RWPE1 (cell line): ENCODE results near the gene RPS16.
"Not testable (repeated sequence)": the region's sequence is repeated elsewhere in the genome, so short reads cannot be mapped to it uniquely, and the experiment has no call there.

ENCODE experiments used
- CTCF ChIA-PET: fragments of 350-600 bp; sonication (Branson Sonifier 250); formaldehyde crosslinking; extraction: SDS; loops from one replicate; lab custom pipeline; 2021; lab: Yijun Ruan, JAX
- POLR2A ChIA-PET: fragments of 400-600 bp; formaldehyde crosslinking; extraction: SDS; loops from one replicate; lab custom pipeline; 2020; ENCODE audit warnings: antibody characterized with exemption; ENCODE audit not compliant: low non-redundant PET; lab: Yijun Ruan, JAX
- DNase-seq: peaks from one replicate; pipeline ENCODE4 v3.0.0; 2012; ENCODE audit warnings: low spot score
- H3K27ac ChIP-seq: fragments of 450-650 bp; 2 replicates; pipeline ENCODE4 v1.5.1; 2017
- TF ChIP-seq, protein P1 (sequence below): fragments of 450-650 bp; conservative IDR thresholded peaks from 2 replicates; pipeline ENCODE4 v1.5.1; 2017; ENCODE audit warnings: low read depth, mild to moderate bottlenecking

The RPS16 gene

DNA sequence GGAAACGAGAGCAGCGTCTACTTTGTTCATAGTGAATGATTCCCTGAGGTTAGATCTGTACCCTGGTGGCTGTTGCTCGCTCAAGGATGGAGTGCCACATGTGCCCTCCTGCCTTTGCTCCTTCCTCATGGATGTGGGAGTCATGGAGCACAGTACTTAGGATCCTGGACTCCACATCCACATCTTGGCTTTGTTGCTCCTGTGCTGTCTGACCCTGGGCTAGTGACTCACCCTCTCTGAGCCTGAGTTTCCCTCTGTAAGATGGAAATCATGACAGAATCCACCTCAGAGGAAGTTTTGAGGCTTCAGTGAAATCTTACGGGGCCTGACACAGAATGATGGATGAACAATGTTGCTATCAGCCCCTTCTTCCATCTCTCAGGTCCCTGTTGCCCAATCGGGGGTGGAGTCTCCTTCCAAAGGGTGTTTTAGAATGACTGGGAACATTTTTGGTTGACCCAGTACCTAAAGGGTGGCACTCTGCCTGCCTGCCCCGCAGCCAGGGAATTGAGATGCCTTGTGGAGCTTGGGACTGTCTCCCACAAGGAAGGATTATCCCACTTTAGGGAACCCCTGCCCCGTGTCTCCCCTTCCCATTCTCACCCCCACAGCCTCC is 35.1 kb upstream of the RPS16 start:
- H3K27ac ChIP-seq = no peak overlapping the region
- CTCF ChIA-PET = no interaction called here
- DNase-seq = no peak
- TF ChIP-seq, protein P1, sequence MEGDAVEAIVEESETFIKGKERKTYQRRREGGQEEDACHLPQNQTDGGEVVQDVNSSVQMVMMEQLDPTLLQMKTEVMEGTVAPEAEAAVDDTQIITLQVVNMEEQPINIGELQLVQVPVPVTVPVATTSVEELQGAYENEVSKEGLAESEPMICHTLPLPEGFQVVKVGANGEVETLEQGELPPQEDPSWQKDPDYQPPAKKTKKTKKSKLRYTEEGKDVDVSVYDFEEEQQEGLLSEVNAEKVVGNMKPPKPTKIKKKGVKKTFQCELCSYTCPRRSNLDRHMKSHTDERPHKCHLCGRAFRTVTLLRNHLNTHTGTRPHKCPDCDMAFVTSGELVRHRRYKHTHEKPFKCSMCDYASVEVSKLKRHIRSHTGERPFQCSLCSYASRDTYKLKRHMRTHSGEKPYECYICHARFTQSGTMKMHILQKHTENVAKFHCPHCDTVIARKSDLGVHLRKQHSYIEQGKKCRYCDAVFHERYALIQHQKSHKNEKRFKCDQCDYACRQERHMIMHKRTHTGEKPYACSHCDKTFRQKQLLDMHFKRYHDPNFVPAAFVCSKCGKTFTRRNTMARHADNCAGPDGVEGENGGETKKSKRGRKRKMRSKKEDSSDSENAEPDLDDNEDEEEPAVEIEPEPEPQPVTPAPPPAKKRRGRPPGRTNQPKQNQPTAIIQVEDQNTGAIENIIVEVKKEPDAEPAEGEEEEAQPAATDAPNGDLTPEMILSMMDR = no peak
- POLR2A ChIA-PET = no interaction called here

DNA sequence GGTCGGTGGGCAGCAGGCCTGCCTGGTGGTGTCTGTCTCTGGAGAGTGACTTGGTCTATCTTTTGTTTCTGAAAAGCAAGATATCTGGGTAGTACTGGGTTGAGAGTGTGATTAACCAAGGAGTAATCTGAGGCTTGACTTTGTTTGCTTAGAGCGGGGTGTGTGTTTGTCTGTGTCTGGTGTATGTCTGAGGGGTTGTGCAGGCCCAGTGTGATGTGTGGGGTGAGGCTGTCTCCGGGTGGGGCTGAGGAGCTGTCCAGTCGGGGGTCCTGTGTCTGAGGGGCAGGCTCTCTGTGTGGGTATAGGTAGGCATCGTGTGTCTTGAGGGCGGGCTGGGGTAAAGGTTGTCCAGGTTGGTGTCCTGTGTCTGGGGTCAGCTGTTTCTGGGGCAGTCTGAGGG is 33.8 kb upstream of the RPS16 start:
- CTCF ChIA-PET = interaction anchor here (0.5 kb wide), 1 partner anchor 1561 kb away, joined by 6 read pairs; no protein-coding TSS in a partner anchor
- TF ChIP-seq, protein P1 = no peak
- H3K27ac ChIP-seq = no peak overlapping the region; the same call in 1 of the 2 replicates
- POLR2A ChIA-PET = no interaction called here
- DNase-seq = no peak

GRCh38 chr19:39469036-39469435 is 33.3 kb upstream of the RPS16 start:
- TF ChIP-seq, protein P1 = no peak
- ChIA-PET POLR2A (no interaction called here), CTCF (interaction anchor here (0.5 kb wide), 1 partner anchor 1560 kb away, joined by 6 read pairs; no protein-coding TSS in a partner anchor)
- H3K27ac ChIP-seq = no peak overlapping the region; the same call in 1 of the 2 replicates
- no peak for DNase-seq

- ChIA-PET POLR2A (no interaction called here), CTCF (interaction anchor here (1.5 kb wide), 1 partner anchor 35 kb away, joined by 10 read pairs; no protein-coding TSS in a partner anchor)
- TF ChIP-seq, protein P1 = no peak
- no peak for DNase-seq
- no peak overlapping the region for H3K27ac ChIP-seq
Observed at GRCh38 chr19:39467941-39468340, 32.2 kb upstream of the RPS16 start.

DNA sequence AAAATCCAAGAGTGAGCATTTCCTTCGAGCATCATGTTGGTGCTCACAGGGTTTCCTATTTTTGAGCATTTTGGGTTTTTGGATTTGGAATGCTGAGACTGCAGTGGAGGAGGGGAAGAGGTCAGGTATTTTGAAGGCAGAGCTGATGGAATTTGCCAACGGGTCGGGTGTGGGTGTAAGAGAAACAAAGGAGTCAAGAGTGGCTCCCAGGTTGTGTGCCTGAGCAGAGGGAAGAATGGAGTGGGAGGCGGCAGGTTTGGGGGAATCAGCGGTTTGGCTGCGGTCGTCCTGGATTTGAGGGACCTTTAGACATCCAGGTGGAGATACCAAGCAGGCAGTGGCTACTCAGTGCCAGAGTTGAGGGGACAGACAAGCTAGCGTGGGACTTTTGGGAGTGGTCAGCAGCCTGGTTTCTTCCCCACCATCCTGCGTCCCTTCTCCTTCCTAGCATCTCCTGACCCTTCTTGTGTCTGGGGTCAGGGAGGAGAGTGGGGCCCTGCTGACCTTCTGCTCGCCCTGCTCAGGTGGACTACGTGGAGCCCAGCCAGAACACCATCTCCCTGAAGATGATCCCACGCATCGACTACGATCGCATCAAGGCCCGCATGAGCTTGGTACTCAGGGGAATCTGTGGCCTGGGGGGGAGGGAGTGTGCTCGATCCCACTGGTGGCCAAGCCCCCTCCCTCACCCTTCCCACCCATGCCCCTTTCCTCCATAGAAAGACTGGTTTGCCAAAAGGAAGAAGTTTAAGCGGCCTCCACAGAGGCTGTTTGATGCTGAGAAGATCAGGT is 30.4 kb upstream of the RPS16 start:
- DNase-seq = no peak
- POLR2A ChIA-PET = no interaction called here
- TF ChIP-seq, protein P1 = no peak
- CTCF ChIA-PET = no interaction called here
- H3K27ac ChIP-seq = no peak overlapping the region

- TF ChIP-seq, protein P1 = no peak
- ChIA-PET POLR2A (no interaction called here), CTCF (interaction anchor here (0.6 kb wide), 1 partner anchor 277 kb away, joined by 3 read pairs; no protein-coding TSS in a partner anchor)
- no peak overlapping the region for H3K27ac ChIP-seq
- no peak for DNase-seq
Observed at GRCh38 chr19:39463403-39463802, 27.7 kb upstream of the RPS16 start.

GRCh38 chr19:39451257-39451656 is 15.5 kb upstream of the RPS16 start:
- DNase-seq, CTCF ChIA-PET, H3K27ac ChIP-seq, POLR2A ChIA-PET: not testable (repeated sequence)
